Fibroblast of peridontal ligament (primary cell): Measurements from ENCODE around the gene SLC36A4.
"Not testable (repeated sequence)": the region's sequence is repeated elsewhere in the genome, so short reads cannot be mapped to it uniquely, and the experiment has no call there.

Experiments used
- DNase-seq: peaks from one replicate; pipeline ENCODE4 v3.0.0-alpha.2; 2010; ENCODE audit errors: extremely low read depth

SLC36A4 gene

DNA sequence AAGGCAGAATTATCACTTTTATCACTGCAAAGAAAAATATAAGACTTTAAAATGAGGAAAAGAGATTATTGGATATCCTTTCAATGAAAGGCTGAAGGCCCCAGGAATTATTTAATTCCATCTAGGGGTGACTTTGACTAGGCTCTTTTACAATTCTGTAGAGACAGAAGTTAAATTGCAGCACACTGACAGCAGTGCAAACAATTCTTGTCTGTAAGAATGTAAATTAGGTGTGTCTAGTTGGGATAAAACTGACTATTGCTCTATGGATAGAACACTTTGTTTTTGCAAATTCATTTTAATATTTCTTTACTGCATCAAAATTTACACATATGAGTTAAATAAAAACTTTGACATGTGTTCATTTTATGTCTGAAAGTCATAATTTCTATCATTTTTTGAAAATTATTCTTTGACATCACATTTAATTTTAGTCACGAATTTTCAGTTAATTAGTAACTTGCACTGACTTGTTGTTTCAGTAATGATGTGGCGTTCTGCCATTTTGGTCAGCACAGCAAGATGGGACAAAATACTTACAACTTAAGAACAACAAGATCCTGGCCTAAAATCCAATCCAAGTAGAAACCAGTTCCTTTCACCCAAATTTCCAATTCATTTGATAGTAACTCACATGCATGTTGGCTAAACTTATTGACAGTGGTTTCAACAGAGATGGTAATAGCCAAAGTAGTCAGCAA is 75.1 kb downstream of the SLC36A4 start:
- no peak for DNase-seq

DNA sequence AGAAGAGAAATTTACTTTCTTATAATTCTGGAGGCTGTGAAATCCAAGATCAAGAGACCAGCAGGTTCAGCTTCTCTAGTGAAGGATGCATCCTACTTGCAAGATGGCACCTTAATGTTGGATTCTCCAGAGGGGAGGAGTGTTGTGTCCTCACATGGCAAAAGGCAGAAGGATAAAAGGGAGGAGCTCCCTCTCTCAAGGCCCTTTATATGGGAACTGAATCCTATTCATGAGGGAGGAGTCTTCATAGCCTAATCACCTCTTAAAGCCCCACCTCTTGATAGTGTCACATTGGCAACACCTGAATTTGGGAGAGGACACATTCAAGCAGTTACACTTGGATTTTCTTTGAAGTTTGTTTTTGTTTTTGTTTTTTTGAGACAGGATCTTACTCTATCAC is 79.5 kb downstream of the SLC36A4 start:
- no peak for DNase-seq

DNA sequence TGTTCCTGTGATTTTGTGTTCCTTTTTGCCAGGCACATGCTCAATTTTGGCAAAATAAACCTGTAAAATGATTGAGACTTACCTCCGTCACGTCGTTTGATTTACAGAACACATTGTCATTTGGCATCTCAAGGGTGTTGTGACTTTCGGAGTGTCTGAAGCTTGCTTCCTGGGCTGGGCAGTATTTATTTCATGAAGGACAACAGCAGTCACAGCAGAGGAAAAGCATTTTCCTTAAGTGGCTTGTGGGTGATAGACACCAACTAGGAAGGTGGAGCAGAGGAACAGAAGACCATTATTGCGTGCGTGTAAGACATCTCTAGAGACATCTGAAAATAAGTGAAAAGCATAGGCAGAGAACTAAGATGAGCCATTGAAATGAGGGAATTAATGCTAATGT is 80.2 kb downstream of the SLC36A4 start:
- DNase-seq = no peak

DNA sequence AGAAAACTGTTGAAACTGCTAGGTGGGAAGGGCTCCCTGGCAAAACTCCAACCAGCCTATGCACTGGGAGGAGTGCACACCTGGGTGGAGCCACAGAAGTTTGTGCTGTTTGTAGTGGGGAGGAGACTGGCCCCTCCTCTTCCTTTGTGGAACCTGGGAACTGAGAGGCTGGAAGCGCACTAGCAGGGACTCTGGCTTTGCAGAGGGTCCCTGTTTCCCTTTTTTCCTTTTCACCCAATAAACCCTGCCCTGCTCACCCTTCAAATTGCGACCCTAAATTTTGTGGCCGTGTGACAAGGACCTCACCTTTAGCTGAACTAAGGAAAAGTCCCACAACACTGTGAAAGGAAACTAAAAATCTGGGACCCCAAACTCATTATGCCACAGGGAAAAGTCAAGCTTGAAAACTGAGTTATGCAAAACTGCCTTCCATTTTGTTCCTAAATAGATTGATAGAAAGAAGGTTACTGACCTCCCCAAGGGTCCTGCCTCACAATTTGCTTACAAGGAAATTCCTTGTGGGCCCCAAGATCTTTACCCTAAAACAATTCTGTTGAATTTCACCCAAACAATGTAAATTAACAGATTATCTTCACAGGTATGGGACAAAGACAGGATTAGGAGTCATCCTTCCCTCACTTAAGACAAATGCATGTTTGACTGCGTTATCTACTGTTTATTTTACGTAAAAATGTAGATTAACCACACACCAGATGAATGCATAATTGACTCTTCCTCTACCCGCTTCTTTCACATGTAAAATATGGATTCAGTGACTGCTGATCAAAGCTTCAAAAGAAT is 81.0 kb downstream of the SLC36A4 start:
- no peak for DNase-seq

DNA sequence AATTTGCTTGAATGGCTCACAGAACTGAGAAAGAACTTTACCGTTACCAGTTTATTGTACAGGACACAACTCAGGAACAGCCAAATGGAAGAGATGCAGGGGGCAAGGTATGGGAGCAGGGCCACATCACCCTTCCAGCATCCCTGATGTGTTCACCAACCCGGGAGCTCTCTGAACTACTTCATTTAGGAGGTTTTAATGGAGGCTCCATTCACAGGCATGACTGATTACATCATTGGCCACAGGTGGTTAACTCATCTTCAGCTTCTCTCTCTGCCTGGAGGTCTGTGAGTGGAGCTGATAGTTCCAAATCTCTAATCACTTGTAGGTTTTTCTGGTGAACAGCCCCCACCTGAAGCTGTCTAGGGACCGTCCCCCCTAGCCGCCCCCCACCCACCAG is 83.5 kb downstream of the SLC36A4 start:
- no peak for DNase-seq

DNA sequence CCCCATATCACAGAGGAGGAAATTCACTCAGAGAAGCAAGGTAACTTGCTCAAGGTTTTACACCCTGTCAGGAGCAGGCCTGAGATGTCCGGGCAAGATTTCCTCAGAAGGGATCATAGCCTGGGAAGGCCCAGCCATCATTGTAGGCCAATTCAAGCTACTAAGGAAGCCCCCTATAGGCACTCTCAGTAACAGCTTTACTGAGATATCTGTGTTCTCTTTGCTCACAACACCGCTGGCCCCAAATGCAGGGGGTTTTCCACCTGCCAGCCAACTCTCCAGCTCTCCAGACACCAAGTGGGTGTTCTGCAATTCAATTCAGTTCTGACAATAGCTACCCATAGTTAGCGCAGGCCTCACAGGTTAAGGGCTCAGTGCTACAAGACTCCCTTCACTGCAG is 84.0 kb downstream of the SLC36A4 start:
- no peak for DNase-seq

DNA sequence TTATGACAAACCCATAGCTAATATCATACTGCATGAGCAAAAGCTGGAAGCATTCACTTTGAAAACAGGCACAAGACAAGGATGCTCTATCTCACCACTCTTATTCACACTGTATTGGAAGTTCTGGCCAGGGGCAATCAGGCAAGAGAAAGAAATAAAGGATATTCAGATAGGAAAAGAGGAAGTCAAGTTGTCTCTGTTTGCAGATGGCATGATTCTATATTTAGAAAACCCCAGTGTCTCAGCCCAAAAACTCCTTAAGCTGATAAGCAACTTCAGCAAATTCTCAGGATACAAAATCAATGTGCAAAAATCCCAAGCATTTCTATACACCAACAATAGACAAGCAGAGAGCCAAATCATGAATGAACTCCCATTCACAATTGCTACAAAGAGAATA is 86.6 kb downstream of the SLC36A4 start:
- not testable (repeated sequence) for DNase-seq

DNA sequence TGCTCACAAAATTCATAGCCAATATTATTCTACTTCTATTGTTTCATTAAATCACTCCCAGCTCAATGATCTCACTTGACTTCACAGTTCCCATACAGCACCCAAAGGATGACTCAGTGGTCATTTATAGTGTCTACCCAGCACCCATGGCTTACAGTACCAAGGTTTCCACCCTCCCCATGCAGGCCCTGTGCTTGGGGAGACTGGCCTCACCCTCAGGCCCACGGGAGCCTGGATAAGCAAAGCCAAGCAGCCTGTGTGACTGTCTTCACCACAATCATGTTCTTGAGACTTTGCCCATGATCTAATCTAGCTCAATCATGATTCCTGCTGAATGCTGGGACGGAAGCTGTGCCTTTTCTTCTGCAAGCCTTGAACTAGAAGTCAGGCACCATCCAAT is 97.6 kb downstream of the SLC36A4 start:
- peak; percentile 64 for DNase-seq

DNA sequence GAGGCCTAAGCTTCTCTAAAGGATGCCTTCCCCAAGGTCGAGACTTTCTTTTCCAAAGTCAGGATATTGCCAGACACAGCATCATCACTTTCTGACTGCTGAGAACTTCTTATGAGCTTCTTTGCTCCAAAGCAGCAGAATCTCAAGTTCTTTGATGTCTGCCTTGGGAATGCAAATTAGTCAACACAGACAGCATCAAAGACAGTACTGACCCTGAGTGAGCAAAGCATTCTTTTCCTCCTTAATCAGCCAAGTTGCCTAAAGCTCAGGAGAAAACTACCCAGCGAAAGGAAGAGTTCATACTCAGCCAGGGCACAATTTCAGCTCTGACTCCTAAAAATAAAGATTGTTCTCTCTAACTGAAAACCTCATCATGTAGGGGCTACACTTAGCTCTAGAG is 98.0 kb downstream of the SLC36A4 start:
- DNase-seq = peak; percentile 65
